Liver (tissue), 9 donors: Measurements from ENCODE around the gene FAM53C. TPM values are rescaled to one million over a fixed set of nuclear protein-coding genes. Genes with fewer than 3 reads are reported as not detected.

ENCODE experiments used
- DNase-seq: peaks from one replicate; pipeline ENCODE4 v3.0.0-alpha.2; 2017; ENCODE audit warnings: low spot score
- H3K27ac ChIP-seq, 2 donors: one replicate each; pipeline ENCODE4 v1.7.0; 2013; ENCODE audit warnings: inconsistent platforms in 2 of 2, low read length in 2 of 2, control low read depth in 1 of 2, low read depth in 1 of 2, mild to moderate bottlenecking in 1 of 2
- H3K27me3 ChIP-seq, 4 donors: one replicate each; pipeline versions ENCODE4 v1.6.1 to v1.7.0; 2013; ENCODE audit warnings: low read length in 3 of 4, inconsistent platforms in 1 of 4, mild to moderate bottlenecking in 1 of 4, moderate library complexity in 1 of 4; ENCODE audit not compliant: control insufficient read depth in 4 of 4, insufficient read depth in 4 of 4
- H3K36me3 ChIP-seq, 4 donors: one replicate each; pipeline versions ENCODE4 v1.6.1 to v1.7.0; 2013; ENCODE audit warnings: low read length in 3 of 4, mild to moderate bottlenecking in 3 of 4, low read depth in 1 of 4, moderate library complexity in 1 of 4; ENCODE audit not compliant: control insufficient read depth in 4 of 4, insufficient read depth in 3 of 4
- H3K4me1 ChIP-seq, 4 donors: one replicate each; pipeline versions ENCODE4 v1.6.1 to v1.7.0; 2013; ENCODE audit warnings: low read length in 3 of 4, mild to moderate bottlenecking in 3 of 4, moderate library complexity in 1 of 4; ENCODE audit not compliant: control insufficient read depth in 4 of 4, insufficient read depth in 4 of 4
- H3K4me3 ChIP-seq, 3 donors: one replicate each; pipeline versions ENCODE4 v1.6.1 to v1.7.0; 2013; ENCODE audit warnings: low read length in 3 of 3, control low read depth in 1 of 3, low read depth in 1 of 3, mild to moderate bottlenecking in 1 of 3
- H3K9ac ChIP-seq, 2 donors: one replicate each; pipeline ENCODE4 v1.7.0; 2013; ENCODE audit warnings: low read length in 2 of 2, mild to moderate bottlenecking in 2 of 2, moderate library complexity in 2 of 2, control low read depth in 1 of 2, low read depth in 1 of 2
- H3K9me3 ChIP-seq, 4 donors: one replicate each; pipeline versions ENCODE4 v1.6.1 to v1.7.0; 2013; ENCODE audit warnings: low read length in 3 of 4; ENCODE audit not compliant: control insufficient read depth in 4 of 4
- ATF3 ChIP-seq: IDR thresholded peaks from 2 replicates; pipeline ENCODE4 v1.6.1; 2016; ENCODE audit warnings: antibody characterized with exemption
- CTCF ChIP-seq: fragments of 150-350 bp; IDR thresholded peaks from 2 replicates; pipeline ENCODE4 v1.5.1; 2017; ENCODE audit warnings: improper control_type of control experiment, low read depth, low read length; ENCODE audit not compliant: missing input control
- EGR1 ChIP-seq, 2 donors: IDR thresholded peaks; 2 replicates each; pipeline ENCODE4 v1.6.1; 2016 to 2018; ENCODE audit warnings: antibody characterized with exemption in 2 of 2, low read depth in 2 of 2
- GABPA ChIP-seq, 2 donors: IDR thresholded peaks in 1 of 2; conservative IDR thresholded peaks in 1 of 2; 2 replicates each; pipeline ENCODE4 v1.6.1; 2016; ENCODE audit warnings: antibody characterized with exemption in 2 of 2, mild to moderate bottlenecking in 1 of 2, moderate library complexity in 1 of 2
- HNF4G ChIP-seq: IDR thresholded peaks from 2 replicates; pipeline ENCODE4 v1.6.1; 2016; ENCODE audit warnings: antibody characterized with exemption
- JUND ChIP-seq, 2 donors: IDR thresholded peaks; 2 replicates each; pipeline ENCODE4 v1.6.1; 2016; ENCODE audit warnings: antibody characterized with exemption in 2 of 2
- MAX ChIP-seq: IDR thresholded peaks from 2 replicates; pipeline ENCODE4 v1.6.1; 2016; ENCODE audit warnings: antibody characterized with exemption
- NR2F2 ChIP-seq: IDR thresholded peaks from 2 replicates; pipeline ENCODE4 v1.6.1; 2016; ENCODE audit warnings: antibody characterized with exemption
- RAD21 ChIP-seq, 2 donors: IDR thresholded peaks; 2 replicates each; pipeline ENCODE4 v1.6.1; 2016; ENCODE audit warnings: antibody characterized with exemption in 2 of 2, mild to moderate bottlenecking in 2 of 2
- REST ChIP-seq: IDR thresholded peaks from 2 replicates; pipeline ENCODE4 v1.6.1; 2016; ENCODE audit warnings: antibody characterized with exemption, mild to moderate bottlenecking
- RXRA ChIP-seq, 2 donors: IDR thresholded peaks; 2 replicates each; pipeline ENCODE4 v1.6.1; 2017 to 2018; ENCODE audit warnings: antibody characterized with exemption in 2 of 2, mild to moderate bottlenecking in 1 of 2
- SP1 ChIP-seq: IDR thresholded peaks from 2 replicates; pipeline ENCODE4 v1.6.1; 2018; ENCODE audit warnings: antibody characterized with exemption, mild to moderate bottlenecking
- TAF1 ChIP-seq: conservative IDR thresholded peaks from 2 replicates; pipeline ENCODE4 v1.6.1; 2016; ENCODE audit warnings: antibody characterized with exemption, mild to moderate bottlenecking
- YY1 ChIP-seq: IDR thresholded peaks from 2 replicates; pipeline ENCODE4 v1.6.1; 2016; ENCODE audit warnings: antibody characterized with exemption, mild to moderate bottlenecking
- WGBS: extraction: QIAGEN DNeasy Blood & Tissue Kit; methylation state at CpG from one replicate; pipeline ENCODE4 v1.1.7; 2013; 5-methylcytosine and 5-hydroxymethylcytosine counted together
- polyA plus RNA-seq, 2 donors: library from polyadenylated mRNA; stranded (reverse) in 1 of 2; unstranded in 1 of 2; fragments of 200-250 nt in 1 of 2; fragments of >200 nt in 1 of 2; fragmentation: Nextera tagmentation in 1 of 2; extraction: Ambion mirVana in 1 of 2; gene quantifications; one replicate each; pipeline versions ENCODE4 v1.2.1 to v1.2.3, GENCODE V29; 2013 to 2015
- total RNA-seq, 2 donors: library from RNA; depleted of rRNA; stranded (reverse); fragments of >200 nt; gene quantifications; one replicate each; pipeline ENCODE4 v1.2.3, GENCODE V29; 2014
- TF ChIP-seq, protein P1 (sequence below): IDR thresholded peaks from 2 replicates; pipeline ENCODE4 v1.6.1; 2016; ENCODE audit warnings: antibody characterized with exemption
- donor health status: healthy.
- donor health status: healthy.
- donor health status: healthy.
- donor health status: healthy.
- donor health status: healthy.

The FAM53C gene
- total and polyA plus RNA-seq, 4 donors = 4.2 to 16.9 (median 8.9) TPM

- TF ChIP-seq JUND (IDR thresholded peaks at IDR 0.05) = no peak
- no peak for TF ChIP-seq HNF4G
- peaks cover 0 to 2% (median under 1%) of the 10 kb centered on the region in 4 donors for H3K36me3 ChIP-seq
- H3K27ac ChIP-seq = no peak overlapping the region
- 84% methylated on average over 3 of the region's 3 CpGs for WGBS
- H3K9ac ChIP-seq = no peak overlapping the region
- H3K27me3 ChIP-seq = no peaks in the 10 kb centered on the region
- no peaks in the 10 kb centered on the region for H3K9me3 ChIP-seq
- H3K4me3 ChIP-seq = no peak overlapping the region
- DNase-seq = no peak
- peaks cover 2 to 10% (median 8%) of the 10 kb centered on the region in 4 donors for H3K4me1 ChIP-seq
Observed at GRCh38 chr5:138359621-138360020, 21.6 kb downstream of the FAM53C start.

DNA sequence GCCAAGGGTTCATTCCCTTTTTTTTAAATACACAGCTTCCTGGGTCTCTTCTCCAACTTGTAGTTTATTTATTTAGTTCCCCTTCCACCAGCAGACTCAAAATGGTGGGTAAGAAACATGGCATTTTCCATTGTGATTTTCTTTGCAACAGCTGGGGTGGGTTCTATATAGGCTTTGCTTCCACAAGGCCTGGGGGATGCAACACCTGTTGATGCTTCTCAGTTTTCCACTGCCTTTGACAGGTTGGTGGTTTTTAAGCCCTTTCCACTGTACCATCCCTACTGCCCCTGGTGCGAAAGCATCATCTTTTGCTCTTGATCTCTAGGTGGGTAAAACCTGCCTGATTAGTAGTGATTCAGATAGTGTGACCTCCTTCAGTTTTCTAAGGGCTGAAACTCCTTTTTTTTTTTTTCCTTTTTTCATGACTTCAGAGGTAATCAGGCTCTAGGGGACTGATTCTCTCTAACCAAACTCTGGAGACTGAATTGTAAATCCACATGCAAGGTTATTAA is 22.9 kb downstream of the FAM53C start:
- no peak for DNase-seq
- peaks cover 0 to 2% (median under 1%) of the 10 kb centered on the region in 4 donors for H3K36me3 ChIP-seq
- no peak for TF ChIP-seq GABPA (IDR thresholded peaks at IDR 0.05 in 1 of 2, conservative IDR thresholded peaks at IDR 0.05 in 1 of 2)
- no peak for TF ChIP-seq SP1
- no peak for TF ChIP-seq HNF4G
- TF ChIP-seq RXRA (IDR thresholded peaks at IDR 0.05) = no peak
- no peak for TF ChIP-seq JUND (IDR thresholded peaks at IDR 0.05)
- TF ChIP-seq YY1 = no peak
- TF ChIP-seq REST = no peak
- no peak for TF ChIP-seq RAD21 (IDR thresholded peaks at IDR 0.05)
- TF ChIP-seq EGR1 (IDR thresholded peaks at IDR 0.05; ENCODE audit: low read depth in 2 of 2) = no peak
- TF ChIP-seq CTCF = no peak
- TF ChIP-seq NR2F2 = no peak
- TF ChIP-seq, protein P1, sequence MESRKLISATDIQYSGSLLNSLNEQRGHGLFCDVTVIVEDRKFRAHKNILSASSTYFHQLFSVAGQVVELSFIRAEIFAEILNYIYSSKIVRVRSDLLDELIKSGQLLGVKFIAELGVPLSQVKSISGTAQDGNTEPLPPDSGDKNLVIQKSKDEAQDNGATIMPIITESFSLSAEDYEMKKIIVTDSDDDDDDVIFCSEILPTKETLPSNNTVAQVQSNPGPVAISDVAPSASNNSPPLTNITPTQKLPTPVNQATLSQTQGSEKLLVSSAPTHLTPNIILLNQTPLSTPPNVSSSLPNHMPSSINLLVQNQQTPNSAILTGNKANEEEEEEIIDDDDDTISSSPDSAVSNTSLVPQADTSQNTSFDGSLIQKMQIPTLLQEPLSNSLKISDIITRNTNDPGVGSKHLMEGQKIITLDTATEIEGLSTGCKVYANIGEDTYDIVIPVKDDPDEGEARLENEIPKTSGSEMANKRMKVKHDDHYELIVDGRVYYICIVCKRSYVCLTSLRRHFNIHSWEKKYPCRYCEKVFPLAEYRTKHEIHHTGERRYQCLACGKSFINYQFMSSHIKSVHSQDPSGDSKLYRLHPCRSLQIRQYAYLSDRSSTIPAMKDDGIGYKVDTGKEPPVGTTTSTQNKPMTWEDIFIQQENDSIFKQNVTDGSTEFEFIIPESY = no peak
- TF ChIP-seq TAF1 = no peak
- TF ChIP-seq MAX = no peak
- TF ChIP-seq ATF3 = no peak
- H3K9me3 ChIP-seq = no peaks in the 10 kb centered on the region
- no peak overlapping the region for H3K4me3 ChIP-seq
- no peak overlapping the region for H3K9ac ChIP-seq
- peaks cover 0 to 3% (median 0%) of the 10 kb centered on the region in 4 donors for H3K4me1 ChIP-seq
- no peak overlapping the region for H3K27ac ChIP-seq
- 99% methylated on average over 1 of the region's 1 CpG for WGBS
- H3K27me3 ChIP-seq = no peaks in the 10 kb centered on the region
